NCI-H146 treated with DMSO at 0.1 percent for 48 hours (cell line): ENCODE data around the gene IL9R.
"Not testable (repeated sequence)": the region's sequence is repeated elsewhere in the genome, so short reads cannot be mapped to it uniquely, and the experiment has no call there.

ENCODE experiments used
- DNase-seq: peaks from one replicate; lab custom pipeline; 2025; ENCODE audit not compliant: unreplicated experiment; lab: John Stamatoyannopoulos, UW

Gene IL9R

GRCh38 chrX:155998116-155998515 is 620 bp downstream of the IL9R start:
- no peak for DNase-seq

GRCh38 chrX:155998761-155999510 is 1.4 kb downstream of the IL9R start:
- no peak for DNase-seq

GRCh38 chrX:155999751-156000150 is 2.3 kb downstream of the IL9R start:
- DNase-seq, result not testable (repeated sequence)

GRCh38 chrX:156000361-156000926 is 2.9 kb downstream of the IL9R start:
- no peak for DNase-seq

- no peak for DNase-seq
Measured at GRCh38 chrX:156001001-156001666, 3.6 kb downstream of the IL9R start.

GRCh38 chrX:156001667-156002021 is 4.1 kb downstream of the IL9R start:
- DNase-seq, result no peak

GRCh38 chrX:156002507-156002906 is 5.0 kb downstream of the IL9R start:
- no peak for DNase-seq

GRCh38 chrX:156003486-156004185 is 6.1 kb downstream of the IL9R start:
- DNase-seq, result no peak

- DNase-seq, result no peak
Measured at GRCh38 chrX:156004256-156004655, 6.8 kb downstream of the IL9R start.

- no peak for DNase-seq
Measured at GRCh38 chrX:156004740-156005139, 7.2 kb downstream of the IL9R start.

- no peak for DNase-seq
Measured at GRCh38 chrX:156005144-156005543, 7.6 kb downstream of the IL9R start.

- DNase-seq, result not testable (repeated sequence)
Measured at GRCh38 chrX:156006468-156006867, 9.0 kb downstream of the IL9R start.

GRCh38 chrX:156008379-156008778 is 10.9 kb downstream of the IL9R start:
- not testable (repeated sequence) for DNase-seq

GRCh38 chrX:156008915-156009314 is 11.4 kb downstream of the IL9R start:
- DNase-seq, result no peak

GRCh38 chrX:156009691-156010090 is 12.2 kb downstream of the IL9R start:
- DNase-seq, result not testable (repeated sequence)

GRCh38 chrX:156013286-156013953 is 15.9 kb downstream of the IL9R start:
- not testable (repeated sequence) for DNase-seq

- DNase-seq, result not testable (repeated sequence)
Measured at GRCh38 chrX:156019846-156020245, 22.4 kb downstream of the IL9R start.

- not testable (repeated sequence) for DNase-seq
Measured at GRCh38 chrX:156023002-156023401, 25.5 kb downstream of the IL9R start.

GRCh38 chrX:156024949-156025492 is 27.5 kb downstream of the IL9R start:
- not testable (repeated sequence) for DNase-seq

- DNase-seq, result not testable (repeated sequence)
Measured at GRCh38 chrX:156028653-156029237, 31.2 kb downstream of the IL9R start.
